Fibroblast of skin of abdomen (primary cell): ENCODE data around the gene MAGEA9. TPM values are rescaled to one million over a fixed set of nuclear protein-coding genes. Genes with fewer than 3 reads are reported as not detected.
"Not testable (repeated sequence)": the region's sequence is repeated elsewhere in the genome, so short reads cannot be mapped to it uniquely, and the experiment has no call there.

Source experiments
- DNase-seq: peaks from one replicate; pipeline ENCODE4 v3.0.0-alpha.2; 2013
- polyA plus RNA-seq, 2 experiments: library from polyadenylated mRNA; unstranded; fragments of 120-200 nt; gene quantifications; one replicate each; pipeline ENCODE4 v1.2.1, GENCODE V29; 2013; ENCODE audit not compliant: insufficient read length in 2 of 2

Gene MAGEA9, protein sequence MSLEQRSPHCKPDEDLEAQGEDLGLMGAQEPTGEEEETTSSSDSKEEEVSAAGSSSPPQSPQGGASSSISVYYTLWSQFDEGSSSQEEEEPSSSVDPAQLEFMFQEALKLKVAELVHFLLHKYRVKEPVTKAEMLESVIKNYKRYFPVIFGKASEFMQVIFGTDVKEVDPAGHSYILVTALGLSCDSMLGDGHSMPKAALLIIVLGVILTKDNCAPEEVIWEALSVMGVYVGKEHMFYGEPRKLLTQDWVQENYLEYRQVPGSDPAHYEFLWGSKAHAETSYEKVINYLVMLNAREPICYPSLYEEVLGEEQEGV
- not detected for polyA plus RNA-seq (2013, experiment 1 of 2; ENCODE audit: insufficient read length)
- not detected for polyA plus RNA-seq (2013, experiment 2 of 2; ENCODE audit: insufficient read length)

GRCh38 chrX:149781727-149782126 lies at the start of gene MAGEA9:
Gene MAGEA9 (plus strand): TSS chrX:149781930. CDS start chrX:149786211, 4,281 bp downstream.
- DNase-seq = not testable (repeated sequence)

DNA sequence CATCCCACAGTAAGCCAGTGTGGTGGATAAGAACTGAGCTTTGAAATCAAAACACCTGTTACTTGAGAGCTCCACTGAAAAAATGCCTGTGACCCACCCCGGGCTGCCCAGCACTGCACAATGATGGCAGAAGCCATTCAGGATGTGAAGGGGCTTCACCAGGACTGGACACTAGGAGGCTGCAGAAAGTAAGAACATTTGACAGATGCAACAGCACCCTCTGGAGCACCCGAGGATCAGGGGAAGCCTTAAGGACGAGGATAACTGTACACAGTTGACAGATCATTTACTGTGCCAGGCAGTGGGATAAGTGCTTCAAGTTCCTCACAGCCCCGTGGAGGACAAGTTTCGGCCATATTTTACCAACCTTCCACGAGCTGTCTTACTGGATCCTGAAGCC lies 39.5 kb upstream of the MAGEA9 start:
- DNase-seq = not testable (repeated sequence)

GRCh38 chrX:149746390-149747007 lies 35.2 kb upstream of the MAGEA9 start:
- not testable (repeated sequence) for DNase-seq

DNA sequence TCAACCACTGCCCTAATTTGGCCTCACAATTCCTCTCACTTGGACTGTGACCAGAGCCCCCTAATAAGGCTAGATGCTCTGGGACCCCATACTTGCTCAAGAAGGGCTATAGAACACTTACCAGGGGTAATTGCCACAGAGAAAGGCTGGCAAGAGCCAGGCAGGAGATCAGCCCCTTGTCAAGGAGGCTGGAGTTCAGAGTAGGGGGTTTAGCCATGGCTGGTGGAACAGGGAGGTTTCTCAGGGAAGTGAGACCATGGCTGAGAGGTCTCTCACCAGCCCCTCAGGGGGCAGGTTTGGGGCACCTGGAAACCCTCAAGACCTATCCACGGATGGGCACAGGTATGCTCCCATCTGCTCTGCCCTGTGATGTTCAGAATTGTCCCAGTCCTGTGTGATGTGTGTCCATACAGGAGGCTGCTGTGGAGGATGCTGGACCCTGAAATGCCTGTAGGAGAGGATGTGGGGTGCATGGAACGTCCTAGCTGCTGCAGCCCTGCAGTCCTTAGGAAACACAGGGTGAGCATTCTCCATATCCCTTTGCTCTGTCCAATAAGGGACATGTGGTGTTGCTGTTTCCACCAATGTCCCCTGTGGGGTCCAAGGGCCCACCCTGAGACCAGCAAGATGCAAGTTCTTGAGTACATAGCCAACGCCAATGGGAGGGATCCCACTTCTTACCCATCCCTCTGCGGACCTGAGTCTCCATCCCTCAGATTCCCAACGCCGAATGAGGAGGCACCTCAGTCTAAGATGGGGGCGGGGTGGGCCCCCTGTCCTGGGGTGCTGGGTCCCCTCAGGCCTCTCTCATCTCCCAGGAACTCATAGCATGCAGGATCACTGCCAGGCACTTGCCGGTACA lies 24.3 kb upstream of the MAGEA9 start:
- no peak for DNase-seq

DNA sequence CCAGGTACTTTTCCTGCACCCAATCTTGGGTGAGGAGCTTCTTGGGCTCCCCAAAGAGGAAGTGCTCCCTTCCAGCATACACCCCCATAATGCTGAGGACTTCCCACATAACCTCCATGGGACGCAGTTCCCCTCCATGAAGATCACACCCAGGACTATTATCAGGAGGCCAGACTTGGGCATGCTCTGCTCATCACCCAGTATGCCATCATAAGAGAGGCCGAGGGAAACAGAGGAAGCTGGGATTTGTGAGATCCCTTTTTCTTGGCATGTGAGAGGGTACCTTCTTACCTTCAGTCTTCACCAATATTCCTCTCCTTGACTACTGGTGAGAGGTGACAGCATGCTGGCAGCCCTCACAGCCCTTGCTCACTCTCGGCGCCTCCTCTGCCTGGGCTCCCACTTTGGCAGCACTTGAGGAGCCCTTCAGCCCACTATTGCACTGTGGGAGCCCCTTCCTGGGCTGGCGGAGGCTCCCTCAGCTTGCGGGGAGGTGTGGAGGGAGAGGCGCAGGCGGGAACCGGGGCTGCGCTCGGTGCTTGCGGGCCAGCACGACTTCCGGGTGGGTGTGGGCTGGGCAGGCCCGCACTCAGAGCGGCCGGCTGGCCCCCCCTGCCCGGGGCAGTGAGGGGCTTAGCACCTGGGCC lies 23.5 kb upstream of the MAGEA9 start:
- no peak for DNase-seq

GRCh38 chrX:149758715-149759078 lies 23.0 kb upstream of the MAGEA9 start:
- DNase-seq = not testable (repeated sequence)

- DNase-seq = no peak
Observed at GRCh38 chrX:149759824-149760223, 21.9 kb upstream of the MAGEA9 start.

- DNase-seq = no peak
Observed at GRCh38 chrX:149760965-149761364, 20.8 kb upstream of the MAGEA9 start.

- DNase-seq = not testable (repeated sequence)
Observed at GRCh38 chrX:149761858-149762674, 19.7 kb upstream of the MAGEA9 start.

DNA sequence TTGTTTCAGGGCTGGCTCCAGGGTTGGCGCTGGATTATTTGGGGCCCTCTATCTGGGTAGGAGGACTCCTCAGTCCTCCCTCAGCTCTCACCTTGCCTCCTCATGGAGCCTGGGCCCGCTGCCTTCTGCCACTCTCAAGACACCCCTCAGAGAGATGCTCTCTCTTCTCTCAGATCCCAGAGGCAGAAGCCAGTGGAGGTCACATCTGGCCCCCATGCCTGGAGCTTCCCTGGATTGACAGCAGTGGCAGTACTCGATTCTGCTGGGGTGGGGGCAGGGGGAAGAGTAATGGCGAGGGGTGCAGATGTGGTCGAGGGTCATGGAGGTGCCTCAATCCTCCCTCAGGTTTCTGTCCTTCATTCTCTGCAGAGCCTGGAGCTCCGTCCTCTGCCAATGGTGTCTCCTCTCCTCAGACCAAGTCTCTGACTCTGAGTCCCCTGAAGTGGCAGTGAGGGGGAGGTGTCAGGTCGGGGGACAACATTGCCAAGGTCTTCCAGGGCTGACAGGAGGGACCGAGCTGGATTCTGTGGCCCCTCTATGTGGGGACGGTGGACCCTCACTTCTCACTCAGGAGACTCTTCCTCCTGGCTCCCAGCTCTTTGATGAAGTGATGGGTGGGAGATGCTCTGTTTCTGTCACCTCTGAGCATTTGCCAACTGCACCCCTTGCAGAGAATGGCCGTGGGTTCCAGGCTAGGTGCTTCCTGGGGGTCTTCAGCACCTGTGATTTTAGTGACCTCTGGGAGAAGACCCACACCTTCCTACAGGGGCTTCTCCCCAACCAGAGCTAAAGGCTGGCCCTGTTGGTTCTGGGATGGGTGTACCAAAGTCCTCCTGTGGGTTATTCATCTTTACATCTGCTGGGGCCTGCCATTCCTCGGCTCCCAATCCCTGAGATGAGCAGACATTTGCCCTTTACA lies 18.8 kb upstream of the MAGEA9 start:
- DNase-seq = no peak

DNA sequence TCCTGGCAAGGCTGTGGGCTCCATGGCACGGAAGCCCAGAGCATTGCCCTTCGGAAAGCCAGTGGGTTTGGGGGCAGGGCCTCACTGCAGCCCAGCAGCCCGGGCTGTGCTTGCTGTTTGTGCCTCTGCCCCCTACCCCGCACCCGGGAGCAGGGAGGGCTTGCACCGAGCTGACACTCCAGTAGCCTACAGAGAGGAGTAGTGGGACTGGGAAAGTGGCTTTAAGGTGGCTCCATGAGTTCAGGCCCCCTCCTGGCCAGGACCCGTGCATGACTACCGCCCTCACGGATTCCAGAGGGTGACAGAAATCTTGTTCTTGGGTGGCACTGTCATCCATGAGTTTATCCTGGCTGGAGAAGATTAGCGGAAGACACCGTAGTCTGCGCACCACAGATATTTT lies 11.4 kb upstream of the MAGEA9 start:
- DNase-seq = not testable (repeated sequence)

DNA sequence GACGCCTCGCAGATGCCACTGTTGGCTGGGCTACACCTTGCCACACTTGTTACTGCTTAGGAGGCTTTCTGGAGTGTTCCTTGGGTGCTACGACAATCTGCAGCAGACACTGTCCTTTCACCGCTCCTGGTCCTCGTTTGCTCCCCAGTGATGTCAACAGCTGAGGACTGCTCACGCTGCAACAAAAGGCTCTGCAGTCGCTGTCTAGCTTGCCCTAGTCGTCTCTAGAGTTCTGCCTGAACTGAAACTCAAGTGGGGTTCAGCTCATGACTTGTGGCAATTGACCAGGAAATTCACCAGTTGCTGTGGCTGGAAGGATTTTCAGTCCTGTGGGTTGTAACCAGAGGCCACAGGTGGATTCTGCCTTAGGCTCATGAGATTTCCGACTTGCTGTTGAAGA lies 8.7 kb upstream of the MAGEA9 start:
- DNase-seq = not testable (repeated sequence)

- DNase-seq = not testable (repeated sequence)
Observed at GRCh38 chrX:149773768-149774167, 8.0 kb upstream of the MAGEA9 start, which contains the start of gene HSFX1. Gene HSFX1 (plus strand): TSS chrX:149774068. CDS start chrX:149774682, 614 bp downstream.

DNA sequence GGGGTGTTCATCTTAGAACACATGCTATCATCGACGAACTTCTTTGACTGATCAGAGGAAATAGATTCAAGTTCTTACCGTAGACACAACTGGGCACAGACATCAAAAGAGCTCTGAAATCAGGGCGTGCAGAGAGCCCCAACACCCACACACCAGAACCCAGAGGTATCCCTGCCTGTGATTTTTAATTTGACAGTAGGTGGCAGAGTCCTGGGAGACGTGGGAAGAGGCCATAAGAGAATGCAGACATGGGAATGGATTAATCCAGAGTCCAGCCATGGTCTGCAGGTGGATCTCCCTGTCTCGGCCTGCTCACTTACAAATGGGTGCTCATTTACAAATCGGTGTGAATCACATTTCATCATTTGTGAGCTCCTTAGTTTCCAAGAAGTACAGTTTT lies 3.7 kb upstream of the MAGEA9 start:
- not testable (repeated sequence) for DNase-seq

DNA sequence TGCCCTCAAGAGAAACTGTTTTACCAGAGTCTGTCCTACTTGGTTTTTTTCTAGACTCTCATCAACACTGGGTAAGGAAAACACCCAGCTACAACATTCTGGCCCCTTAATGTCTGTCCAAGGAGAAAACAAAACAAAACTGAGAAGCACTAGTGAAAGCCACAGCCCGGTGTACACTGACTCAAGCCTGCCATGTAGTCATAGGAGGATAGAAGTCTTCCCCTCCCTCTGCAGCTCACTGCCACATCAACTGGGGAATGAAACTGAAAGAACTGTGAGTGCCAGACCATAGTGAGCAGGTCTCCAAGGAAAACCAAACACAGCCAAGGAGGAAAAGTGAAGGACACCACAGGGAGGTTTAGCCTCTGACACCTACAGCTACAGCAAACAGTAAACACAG lies 13.8 kb downstream of the MAGEA9 start:
- not testable (repeated sequence) for DNase-seq

- DNase-seq = no peak
Observed at GRCh38 chrX:149799095-149799714, 17.5 kb downstream of the MAGEA9 start.

GRCh38 chrX:149799938-149800337 lies 18.2 kb downstream of the MAGEA9 start:
- DNase-seq = no peak

DNA sequence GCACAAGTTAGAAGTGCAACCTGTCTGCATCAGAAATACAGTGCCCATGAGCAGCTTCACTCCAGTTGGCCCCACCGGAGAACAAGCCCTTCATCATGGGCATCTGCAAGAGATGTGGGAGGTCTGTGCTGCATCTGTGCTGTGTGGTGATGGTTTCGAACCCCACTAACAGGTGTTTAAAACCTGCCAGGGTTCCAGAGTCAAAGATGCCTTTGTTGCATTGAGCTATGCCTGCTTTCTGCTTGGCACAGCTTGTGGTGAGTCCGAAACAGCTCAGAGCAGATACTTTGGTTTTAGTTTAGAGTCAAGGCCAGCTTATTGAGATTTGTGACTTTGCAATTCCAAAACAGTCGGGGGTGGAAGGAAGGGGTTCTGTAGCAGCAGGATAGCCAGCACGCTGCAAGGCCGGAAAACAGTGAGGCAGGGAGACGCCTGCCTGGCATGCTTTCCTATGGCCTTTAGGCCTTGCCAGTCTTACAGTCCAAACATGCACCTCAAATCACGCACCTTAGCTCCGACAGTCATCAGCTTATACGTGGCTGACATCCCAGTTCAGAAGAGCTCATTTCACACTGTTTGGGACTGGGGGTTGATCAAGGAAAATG lies 21.8 kb downstream of the MAGEA9 start:
- DNase-seq = no peak

DNA sequence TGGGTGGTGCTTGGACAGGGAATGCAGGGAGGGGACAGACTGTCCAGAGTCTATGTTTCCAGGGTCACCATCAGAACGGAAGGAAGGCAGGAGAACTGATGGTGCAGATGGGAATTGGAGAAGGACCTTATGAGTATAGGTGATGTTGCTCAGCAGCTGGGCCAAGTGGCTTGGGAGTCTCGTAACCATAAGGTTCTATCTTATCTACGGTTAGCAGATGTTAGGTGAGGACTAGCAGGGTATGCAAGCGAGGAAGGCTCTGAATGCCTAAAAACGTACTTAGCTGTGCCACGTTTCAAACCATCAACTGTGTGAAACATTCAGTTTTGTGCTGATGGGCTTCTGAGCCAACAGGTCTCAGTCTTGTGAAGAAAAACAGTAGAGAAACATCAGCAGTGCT lies 22.4 kb downstream of the MAGEA9 start:
- DNase-seq = no peak
